GM19035 (cell line): Measurements from ENCODE around the gene OR56A3.
"Not testable (repeated sequence)": the region's sequence is repeated elsewhere in the genome, so short reads cannot be mapped to it uniquely, and the experiment has no call there.

Experiments
- ATAC-seq: cut with Tn5 transposase; IDR thresholded peaks from one replicate; pipeline ENCODE4 v1.9.1; 2021; ENCODE audit not compliant: unreplicated experiment

OR56A3 gene, protein sequence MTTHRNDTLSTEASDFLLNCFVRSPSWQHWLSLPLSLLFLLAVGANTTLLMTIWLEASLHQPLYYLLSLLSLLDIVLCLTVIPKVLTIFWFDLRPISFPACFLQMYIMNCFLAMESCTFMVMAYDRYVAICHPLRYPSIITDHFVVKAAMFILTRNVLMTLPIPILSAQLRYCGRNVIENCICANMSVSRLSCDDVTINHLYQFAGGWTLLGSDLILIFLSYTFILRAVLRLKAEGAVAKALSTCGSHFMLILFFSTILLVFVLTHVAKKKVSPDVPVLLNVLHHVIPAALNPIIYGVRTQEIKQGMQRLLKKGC

DNA sequence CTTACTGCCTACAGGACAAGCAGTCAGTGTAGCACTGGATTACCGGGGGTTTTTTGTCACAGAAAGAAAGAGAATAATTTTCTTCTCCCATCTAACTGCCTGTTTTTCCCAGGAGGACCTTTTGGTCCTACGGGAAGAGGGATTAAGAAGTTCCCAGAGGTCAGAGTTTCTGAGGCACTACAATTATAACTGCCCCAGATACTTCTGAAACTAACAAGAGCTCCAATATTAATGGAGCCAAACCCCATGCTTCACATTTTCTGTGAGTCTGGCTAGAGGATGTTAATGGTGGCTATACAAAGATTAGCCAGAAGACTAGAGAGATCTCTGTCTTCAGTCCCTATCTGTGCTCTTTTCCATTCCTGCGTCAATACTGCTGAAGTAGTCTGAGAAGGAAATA, at the start of gene OR56A3:
TSS of gene OR56A3 (plus strand) at position 301 of the 400 bp plus-strand sequence. CDS start 5,096 bp downstream, outside the sequence.
- no peak for ATAC-seq

DNA sequence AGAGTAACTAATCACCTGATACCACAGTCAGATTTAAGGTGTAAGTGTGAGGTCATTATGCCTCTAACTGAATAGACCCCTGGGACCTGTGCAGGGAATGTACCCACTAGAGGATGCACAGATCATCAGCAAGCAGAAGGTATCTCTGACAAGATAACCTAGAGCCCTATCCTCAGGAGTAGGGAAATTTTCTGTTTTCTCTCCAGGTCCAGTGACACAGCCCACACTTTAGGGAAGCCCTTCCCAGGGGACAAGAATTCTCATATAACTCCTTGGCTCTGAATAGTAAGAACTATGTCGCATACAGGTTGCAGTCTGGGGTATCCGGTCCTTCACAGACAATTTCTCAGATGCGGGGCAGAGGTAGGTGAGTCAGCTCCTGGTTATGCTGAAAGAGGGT, 49.1 kb upstream of the OR56A3 start, which contains the start of gene OR52E5:
TSS of gene OR52E5 (plus strand) at position 301 of the 400 bp plus-strand sequence. CDS start 7,569 bp downstream, outside the sequence.
- ATAC-seq = no peak

DNA sequence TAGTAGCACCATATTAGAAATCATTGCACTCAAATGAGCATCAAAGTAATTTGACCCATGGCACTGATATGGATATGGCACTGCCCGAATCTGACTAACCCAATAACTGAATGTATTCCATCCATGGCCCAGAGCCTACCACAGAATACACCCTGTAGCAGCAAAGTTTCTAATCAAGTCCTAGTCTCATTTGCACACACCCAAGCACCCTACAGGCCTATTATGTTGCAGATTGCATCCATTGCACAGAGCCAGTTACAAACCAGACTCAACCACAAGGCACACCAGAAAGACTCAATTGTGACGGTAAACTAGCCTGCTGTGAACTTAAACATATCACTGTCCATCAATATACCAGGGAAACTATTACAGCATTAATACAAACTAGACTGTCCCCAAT, 42.5 kb upstream of the OR56A3 start:
- no peak for ATAC-seq

DNA sequence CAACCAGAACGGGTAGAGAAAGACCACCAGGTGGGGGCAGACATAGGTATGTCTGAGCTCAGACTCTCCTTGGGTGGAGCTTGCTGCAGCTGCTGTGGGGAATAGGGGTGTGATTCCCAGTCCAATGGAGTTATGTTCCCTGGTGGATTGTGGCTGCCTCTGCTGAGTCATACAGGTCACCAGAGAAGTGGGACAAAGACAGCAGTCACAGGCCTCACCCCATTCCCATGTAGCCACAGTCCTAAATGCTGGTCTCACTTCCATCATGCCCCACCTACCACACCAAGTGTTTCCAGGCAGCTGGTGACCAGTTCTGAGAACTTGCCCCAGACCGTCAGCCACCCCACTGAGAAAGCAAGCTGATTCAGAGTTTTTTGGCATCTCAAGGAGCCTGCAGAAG, 31.5 kb upstream of the OR56A3 start:
- no peak for ATAC-seq

DNA sequence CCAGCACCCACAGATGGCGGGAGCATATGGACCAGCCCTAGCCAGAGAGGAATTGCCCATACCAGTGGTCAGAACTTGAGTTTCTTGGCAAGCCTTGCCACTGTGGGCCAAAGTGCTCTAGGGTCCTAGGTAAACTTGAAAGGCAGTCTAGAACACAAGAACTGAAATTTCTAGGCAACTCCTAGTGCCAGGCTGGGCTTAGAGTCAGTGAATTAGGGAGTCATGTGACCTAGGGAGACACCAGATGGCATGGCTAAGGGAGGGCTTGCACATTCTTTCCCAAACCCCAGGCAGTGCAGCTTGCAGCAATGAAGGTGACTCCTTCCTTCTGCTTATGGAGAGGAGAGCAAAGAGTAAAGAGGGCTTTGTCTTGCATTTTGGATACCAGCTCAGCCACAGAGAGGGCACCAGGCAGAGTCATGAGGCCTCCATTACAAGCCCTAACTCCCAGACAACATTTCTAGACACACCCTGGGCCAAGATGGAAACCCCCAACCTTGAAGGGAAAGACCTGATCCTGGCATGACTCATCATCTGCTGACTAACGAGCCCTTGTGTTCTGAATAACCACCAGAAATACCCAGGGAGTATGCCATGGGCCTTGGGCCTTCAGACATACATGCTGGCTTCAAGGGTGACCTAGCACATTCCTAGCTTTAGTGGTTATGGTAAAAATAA, 19.2 kb upstream of the OR56A3 start:
- peak; percentile 85 for ATAC-seq

DNA sequence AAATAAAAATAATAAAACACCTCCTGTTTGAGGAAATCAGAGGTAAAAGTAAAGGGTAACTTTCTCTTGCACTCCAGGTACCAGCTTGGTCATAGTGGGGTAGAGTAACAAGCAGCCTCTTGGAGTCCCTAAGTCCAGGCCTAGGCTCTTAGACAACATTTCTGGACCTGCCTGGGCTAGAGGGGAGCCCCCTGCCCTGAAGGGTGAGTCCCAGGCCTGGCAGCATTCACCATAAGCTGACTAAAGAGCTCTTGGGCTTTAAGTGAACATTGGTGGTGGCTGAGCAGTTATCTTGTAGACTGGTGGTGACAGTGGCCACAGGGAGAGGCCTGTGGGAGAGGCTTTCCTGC, 18.6 kb upstream of the OR56A3 start:
- ATAC-seq = peak; percentile 49

DNA sequence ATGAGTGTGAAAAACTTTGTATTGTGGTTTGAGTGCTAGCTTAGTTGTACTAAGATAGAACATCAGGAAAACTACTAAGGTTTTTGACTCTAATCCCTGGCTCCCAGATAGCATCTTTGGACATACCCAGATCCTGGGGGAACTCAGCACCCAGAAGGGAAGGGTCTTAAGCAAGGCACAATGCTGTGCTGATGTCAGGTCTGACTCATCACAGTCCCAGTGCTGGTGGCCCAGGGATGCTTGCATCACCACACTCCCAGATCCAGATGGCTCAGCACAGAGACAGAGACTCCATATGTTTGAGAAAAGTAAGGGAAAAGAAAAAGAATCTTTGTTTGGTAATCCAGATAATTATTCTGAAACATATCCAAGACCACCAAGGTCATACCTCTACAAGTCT, 18.3 kb upstream of the OR56A3 start:
- ATAC-seq = no peak

DNA sequence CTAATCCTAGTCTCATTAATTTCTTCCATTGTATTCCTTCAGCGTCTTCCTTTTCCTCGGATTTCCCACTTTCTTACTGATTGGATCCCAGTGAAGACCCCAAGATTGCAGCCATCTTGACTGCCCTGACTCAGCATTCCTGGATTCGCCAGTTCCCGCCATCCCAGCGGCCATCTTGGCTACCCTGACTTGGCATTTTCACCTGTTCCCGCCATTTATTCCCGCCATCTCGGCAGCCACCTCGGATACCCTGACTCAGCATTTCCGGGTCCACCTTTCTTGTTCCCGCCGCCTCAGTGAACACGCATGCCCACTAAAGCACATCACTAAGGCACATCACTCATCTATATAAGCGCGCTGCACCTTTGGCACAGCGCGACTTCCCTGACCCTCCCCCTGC, 13.8 kb upstream of the OR56A3 start:
- no peak for ATAC-seq

DNA sequence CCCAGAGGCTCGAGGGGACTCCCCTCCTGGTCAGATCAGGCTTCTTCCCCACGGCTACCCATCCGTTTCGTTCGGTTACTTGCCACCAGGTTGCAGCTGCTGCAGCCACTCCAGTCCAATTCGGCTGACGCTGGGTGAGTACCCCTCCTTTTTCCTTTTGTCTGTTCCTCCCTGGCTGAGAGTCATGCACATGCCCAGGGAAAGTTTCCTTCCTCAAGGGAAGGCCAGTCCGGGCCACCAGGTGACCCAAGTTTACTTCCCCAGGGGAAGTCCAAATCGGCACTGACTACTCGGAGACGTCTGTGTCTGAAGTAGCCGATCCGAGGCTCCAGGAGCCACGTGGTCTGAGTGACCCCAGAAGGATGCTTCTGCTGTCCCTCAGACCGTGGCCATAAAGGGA, 13.2 kb upstream of the OR56A3 start:
- ATAC-seq = no peak

DNA sequence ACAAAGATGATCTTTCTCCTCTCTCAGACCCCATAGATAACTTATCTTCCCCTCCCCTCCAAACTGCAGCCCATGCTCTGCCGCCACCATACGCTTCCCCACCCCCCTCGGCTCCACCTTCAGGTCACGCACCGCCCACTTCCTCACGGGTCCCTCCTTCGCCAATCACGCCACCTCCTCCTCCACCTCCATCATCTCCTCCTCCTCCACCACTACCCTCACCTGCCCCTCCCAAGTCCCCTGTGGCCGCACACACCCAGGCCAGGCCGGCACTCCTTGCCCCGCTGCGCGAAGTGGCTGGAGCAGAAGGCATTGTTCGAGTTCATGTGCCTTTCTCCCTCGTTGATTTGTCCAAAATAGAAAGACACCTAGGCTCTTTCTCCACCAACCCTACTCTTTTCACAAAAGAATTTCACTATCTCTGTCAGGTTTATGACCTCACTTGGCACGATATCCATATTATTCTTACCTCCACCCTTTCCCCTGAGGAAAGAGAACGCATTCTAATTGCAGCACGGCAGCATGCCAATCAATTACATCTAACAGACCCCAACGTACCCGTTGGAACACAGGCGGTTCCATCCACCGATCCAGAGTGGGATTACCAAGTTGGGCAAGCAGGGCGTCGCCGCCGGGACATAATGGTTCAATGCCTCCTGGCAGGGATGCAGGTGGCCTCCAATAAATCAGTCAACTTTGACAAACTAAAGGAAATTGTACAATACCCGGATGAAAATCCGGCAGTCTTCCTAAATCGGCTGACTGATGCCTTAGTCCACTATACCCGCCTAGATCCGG, 12.3 kb upstream of the OR56A3 start:
- no peak for ATAC-seq

DNA sequence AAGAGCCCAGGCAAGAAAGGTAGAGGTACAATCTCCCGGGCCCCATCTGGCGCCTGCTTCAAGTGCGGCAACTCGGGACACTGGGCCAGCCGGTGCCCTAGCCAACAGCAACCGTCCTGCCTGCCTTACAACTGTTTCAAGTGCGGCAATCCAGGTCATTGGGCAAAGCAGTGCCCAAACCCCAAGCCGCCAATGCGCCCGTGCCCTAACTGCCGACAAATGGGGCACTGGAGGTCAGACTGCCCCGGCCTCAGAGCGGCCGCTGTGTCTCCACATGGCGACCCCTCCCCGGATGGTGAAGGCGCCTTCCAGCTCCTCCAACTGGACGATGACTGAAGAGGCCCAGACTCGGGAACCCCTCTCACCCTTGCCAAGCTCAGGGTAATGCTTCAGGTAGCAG, 11.4 kb upstream of the OR56A3 start:
- ATAC-seq = no peak

DNA sequence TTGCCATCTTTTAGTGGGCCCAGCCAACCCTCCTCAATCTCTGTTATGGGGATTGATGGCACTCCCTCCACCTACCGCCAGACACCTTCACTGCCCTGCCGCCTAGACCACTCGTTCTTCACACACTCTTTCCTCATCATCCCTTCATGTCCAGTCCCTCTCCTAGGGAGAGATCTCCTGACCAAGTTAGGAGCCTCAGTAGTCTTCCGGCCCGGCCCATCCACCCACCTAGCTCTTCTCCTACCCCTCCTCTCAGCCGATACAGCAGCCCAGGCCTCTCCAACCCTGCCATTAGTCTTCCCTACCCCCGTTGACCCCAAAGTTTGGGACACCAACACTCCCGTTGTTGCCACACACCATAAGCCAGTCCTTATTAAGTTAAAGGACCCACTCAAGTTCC, 11.0 kb upstream of the OR56A3 start:
- ATAC-seq = no peak

DNA sequence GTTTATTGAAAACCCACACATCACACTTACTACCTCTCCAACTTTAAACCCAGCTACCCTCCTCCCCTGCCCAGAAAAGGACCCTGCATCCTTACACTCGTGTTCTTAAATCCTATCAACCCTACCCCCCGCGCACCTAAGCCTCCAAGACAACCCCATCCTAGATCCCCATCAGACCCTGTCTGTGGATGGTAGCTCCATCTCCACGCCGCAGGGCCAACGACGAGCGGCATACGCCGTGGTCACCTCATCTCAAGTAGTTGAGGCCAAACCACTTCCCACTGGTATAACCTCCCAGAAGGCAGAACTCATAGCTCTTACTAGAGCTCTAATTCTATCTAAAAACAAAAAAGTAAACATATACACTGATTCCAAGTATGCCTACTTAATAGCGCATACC, 9.4 kb upstream of the OR56A3 start:
- ATAC-seq = no peak

DNA sequence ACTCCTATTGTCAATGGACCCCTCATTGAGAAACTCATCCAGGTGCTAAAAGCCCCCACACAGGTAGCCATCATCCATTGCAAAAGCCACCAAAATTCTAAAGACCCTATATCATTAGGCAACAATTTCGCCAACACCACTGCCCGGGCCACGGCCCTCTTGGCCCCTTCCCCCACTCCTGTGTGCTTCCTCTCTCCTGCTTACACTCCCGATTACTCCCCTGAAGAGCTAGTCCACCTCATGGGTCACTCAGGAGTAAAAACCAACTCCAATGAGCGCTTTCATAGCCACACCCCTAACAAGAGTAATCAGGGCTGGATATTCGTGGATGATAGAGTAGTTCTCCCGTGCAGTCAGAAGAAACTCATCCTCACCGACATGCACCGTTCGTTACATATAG, 8.9 kb upstream of the OR56A3 start:
- ATAC-seq = no peak

DNA sequence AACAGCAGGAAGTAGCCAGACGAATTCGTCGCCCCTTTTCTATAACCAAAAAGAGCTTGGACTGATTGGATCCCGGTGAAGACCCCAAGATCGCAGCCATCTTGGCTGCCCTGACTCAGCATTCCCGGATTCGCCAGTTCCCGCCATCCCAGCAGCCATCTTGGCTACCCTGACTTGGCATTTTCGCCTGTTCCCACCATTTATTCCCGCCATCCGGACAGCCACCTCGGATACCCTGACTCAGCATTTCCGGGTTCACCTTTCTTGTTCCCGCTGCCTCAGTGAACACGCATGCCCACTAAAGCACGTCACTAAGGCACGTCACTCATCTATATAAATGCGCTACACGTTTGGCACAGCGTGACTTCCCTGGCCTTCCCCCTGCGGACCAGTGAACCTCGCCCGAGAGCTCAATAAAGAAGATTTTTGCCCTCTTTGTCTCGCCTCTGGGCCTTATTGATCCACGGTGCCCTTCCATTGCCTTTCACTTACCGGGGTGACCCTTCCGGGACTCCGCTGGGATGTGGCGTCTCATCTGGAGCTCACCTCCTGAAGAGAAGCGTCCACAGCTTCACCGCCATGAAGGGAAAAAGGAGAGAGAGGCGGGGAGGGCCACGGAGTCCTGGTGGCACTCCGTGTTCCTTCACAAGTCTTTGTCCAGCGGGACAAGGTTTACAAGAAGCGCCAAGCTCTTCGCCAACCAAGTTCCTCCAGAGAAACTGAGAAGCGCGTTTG, 4.0 kb upstream of the OR56A3 start:
- no peak for ATAC-seq

DNA sequence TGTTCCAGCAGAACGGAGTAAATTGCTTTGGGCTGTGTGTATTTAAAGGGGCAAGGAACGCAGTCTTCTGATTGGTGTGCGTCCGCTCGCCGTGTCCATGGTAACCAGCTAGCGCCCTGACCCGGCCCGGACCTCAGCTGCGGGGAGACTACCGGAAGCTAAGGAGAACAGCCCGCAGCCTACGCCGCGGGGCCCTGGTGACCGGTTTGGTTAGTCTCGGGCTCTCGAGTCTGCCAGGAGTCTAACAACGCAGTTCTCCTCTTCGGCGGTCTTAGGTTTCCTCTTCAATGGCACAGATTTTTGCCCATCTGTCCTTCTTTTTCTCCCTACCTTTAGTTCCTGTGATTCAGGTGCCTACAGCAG, 3.5 kb upstream of the OR56A3 start:
- no peak for ATAC-seq

DNA sequence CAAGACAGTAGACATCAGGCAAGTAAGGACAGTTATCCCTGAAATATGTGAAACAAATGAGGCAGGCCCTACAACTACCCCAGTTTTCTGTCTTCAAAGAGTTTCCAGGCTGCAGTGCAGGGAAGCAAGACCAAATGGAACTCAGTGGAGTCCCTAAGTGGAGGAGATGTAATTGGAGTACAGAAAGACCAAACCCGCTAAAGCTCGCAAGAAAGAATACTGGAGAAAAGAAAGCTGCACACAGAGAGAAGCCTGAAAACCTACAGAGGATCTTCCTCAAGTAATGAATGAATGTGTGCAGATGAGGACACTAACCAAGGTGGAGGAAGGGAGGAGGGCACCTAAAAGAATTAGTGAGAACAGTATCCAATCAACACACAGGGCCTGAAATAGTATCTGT, 1.3 kb upstream of the OR56A3 start:
- no peak for ATAC-seq

DNA sequence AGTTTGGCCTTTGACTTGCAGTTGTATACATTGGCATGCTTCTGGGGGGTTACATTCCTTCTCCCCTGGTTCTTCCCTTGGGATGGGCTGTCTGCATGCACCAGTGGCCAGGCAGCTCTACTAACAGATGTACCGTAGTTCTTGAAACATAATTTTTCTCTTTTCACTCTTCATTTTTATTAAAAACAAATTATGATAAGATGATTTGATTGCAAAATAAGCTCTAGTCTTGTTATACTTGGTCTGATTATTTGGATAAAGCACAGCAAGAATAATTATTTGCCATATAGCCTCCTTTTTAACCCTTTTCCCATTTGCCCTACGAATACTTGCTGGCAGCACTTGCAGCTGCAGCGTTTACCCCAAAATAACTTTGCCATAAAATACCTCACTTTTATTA, 13.5 kb downstream of the OR56A3 start:
- ATAC-seq = no peak

DNA sequence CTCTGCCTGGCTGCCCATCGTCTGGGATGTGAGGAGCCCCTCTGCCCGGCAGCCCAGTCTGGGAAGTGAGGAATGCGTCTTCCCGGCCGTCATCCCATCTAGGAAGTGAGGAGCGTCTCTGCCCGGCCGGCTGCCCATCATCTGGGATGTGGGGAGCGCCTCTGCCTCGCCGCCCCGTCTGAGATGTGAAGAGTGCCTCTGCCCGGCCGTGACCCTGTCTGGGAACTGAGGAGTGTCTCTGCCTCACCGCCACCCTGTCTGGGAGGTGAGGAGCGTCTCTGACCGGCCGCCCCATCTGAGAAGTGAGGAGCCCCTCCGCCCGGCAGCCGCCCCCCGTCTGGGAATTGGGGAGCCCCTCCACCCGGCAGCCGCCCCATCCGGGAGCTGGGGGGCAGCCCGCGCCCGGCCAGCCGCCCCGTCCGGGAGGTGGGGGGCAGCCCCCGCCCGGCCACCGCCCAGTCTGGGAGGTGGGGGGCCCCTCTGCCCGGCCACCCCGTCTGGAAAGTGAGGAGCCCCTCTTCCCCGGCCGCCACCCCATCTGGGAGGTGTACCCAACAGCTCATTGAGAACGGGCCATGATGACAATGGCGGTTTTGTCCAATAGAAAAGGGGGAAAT, 18.8 kb downstream of the OR56A3 start:
- not testable (repeated sequence) for ATAC-seq

DNA sequence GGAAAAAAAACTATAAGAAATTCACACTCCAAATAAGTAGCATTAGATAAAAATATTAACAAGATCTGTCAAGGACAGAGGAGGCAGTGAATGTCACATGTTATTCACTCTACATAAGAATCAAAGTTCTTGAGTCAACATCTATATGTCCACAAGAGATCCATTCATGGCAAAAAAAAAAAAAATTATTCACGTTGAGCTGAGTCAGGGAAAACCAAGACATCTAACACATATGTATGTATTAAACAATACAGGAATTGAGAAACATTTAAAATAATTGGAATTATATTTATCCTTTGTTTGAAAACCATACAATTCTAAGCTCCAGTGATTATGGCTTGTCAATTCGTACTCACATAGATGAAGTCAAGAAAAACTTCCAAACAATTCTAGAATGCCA, 24.9 kb downstream of the OR56A3 start:
- no peak for ATAC-seq

DNA sequence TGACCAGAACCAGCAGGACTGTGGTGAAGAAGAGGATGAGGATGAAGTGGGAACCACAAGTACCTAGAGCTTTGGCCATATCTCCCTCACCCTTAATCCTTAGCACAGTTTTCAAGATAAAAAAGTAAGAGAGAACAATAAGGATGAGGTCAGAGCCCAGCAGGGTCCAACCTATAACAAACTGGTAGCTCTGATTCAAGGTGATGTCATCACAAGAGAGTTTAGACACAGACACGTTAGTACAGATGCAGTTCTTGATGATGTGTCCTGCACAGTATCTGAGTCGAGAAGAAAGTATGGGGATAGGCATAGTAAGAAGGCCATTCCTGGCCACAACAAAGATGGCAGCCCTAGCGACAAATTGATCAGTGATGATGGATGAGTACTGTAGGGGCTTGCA, 25.7 kb downstream of the OR56A3 start:
- no peak for ATAC-seq
